GM12801 (cell line): ENCODE results near the gene IL4.

Experiments
- CTCF ChIP-seq: IDR thresholded peaks from one replicate; pipeline ENCODE4 v1.5.1; 2011; ENCODE audit warnings: control low read depth; ENCODE audit not compliant: insufficient read length; ENCODE audit errors: extremely low read depth

The IL4 gene

DNA sequence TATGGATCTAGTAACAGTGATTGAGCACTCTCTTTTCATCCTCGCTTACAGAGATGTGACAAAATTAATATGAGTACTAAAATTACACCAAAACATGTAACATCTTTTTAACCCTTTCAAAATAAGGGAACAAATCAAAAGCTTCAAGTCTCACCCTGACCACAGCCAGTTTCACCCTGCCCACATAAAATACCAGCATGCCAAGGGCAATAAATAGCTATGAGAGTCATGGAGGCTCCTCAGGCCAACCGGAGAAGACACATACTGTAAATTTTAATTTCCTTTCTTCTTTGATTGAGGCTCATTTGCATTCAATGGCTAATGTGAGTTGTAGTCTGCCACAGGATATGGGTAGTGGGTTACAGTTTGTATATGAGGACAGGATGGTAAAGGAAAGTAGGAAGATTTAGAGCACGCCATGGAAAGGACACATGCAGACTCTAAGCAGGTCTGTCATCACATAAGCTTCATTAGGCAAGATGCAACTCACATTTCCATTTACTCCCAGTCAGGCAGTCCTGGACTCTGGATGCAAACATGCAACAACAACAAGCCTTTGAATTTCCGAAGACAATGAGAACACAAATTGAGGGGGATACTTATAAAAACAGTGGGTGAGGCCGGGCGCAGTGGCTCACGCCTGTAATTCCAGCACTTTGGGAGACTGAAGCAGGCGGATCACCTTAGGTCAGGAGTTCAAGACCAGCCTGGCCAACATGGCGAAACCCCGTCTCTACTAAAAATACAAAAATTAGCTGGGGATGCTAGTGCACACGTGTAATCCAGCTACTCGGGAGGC is 11.3 kb downstream of the IL4 start:
- no peak for TF ChIP-seq CTCF

DNA sequence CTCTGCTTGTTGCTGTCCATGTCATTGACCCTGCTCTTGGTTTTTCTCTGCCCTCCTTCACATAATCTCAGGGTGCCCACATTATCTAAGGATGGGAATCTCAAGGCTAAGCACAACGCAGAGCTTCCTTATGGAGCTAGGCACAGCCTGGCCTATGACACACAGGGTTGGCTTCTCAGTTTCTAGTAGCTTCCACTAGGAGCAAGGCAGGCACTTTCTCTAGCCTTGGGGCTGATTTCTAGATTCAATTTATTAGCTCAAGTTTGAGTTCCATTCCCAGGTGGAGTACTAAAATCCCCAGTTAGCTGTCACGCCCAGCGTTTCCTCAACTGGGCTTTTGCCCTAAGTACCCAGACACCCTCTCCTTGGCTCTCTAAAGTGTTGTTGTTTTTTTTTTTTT is 12.4 kb downstream of the IL4 start:
- no peak for TF ChIP-seq CTCF

DNA sequence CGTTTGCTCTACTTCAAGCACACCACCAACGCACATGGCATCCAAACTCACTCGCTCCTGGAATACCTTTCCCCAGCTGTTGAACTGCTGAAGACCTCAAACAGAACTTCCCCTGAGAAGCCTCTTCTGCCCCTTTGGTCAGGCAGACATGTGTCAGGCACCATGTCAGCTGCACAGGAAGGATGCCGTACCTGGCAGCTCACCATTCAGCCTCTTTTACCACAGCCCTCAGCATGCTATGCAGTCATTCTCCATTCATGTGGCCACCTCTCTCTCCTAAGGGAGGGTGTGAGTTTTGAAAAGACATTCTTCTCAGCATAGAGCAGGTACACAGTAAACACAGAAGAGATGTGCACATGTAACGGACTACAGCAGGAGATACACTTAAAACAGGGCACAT is 14.2 kb downstream of the IL4 start:
- TF ChIP-seq CTCF = no peak

GRCh38 chr5:132688536-132689339 is 14.9 kb downstream of the IL4 start:
- no peak for TF ChIP-seq CTCF

GRCh38 chr5:132689513-132689912 is 15.7 kb downstream of the IL4 start:
- TF ChIP-seq CTCF = no peak

DNA sequence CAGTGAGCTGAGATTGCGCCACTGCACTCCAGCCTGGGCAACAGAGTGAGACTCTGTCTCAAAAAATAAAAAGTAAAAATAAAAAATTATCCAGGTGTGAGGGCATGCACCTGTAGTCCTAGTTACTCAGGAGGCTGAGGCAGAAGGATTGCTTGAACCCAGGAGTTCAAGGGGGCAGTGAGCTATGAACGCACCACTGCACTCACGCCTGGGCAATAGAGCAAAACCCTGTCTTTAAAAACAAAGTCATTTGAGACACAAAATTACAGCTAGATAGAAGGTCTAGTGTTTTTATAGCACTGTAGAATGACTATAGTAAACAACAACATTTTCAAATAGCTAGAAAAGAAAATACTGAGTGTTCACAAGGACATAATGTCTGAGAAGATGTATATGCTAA is 16.4 kb downstream of the IL4 start:
- TF ChIP-seq CTCF = no peak

GRCh38 chr5:132692632-132692967 is 18.8 kb downstream of the IL4 start:
- TF ChIP-seq CTCF = no peak
